B cell (primary cell): Measurements from ENCODE around the gene KIRREL3. TPM values are rescaled to one million over a fixed set of nuclear protein-coding genes. Genes with fewer than 3 reads are reported as not detected.

Experiments
- ATAC-seq: fragments of 200-7000 bp; cut with Tn5 transposase; one replicate; pipeline ENCODE4 v1.10.0; 2021; ENCODE audit warnings: low read depth, mild to moderate bottlenecking, moderate number of reproducible peaks, moderate library complexity
- CTCF ChIA-PET: fragments of 350-600 bp; sonication (Branson Sonifier 250); formaldehyde crosslinking; loops from one replicate; lab custom pipeline; 2021; ENCODE audit warnings: antibody characterized with exemption, inconsistent platforms; lab: Charles Lee
- POLR2A ChIA-PET: fragments of 350-600 bp; sonication (Branson Sonifier 250); formaldehyde crosslinking; loops from one replicate; lab custom pipeline; 2021; ENCODE audit warnings: antibody characterized with exemption; lab: Charles Lee
- DNase-seq: peaks from one replicate; pipeline ENCODE4 v3.0.0; 2013
- H2AFZ ChIP-seq: 2 replicates; pipeline ENCODE4 v1.6.1; 2012; ENCODE audit warnings: mild to moderate bottlenecking, low read depth, low read length; ENCODE audit not compliant: insufficient read depth, poor library complexity, severe bottlenecking
- H3K27ac ChIP-seq, 2 donors: 1 replicate in 1 of 2; 2 replicates in 1 of 2; pipeline ENCODE4 v1.5.1; 2012 to 2013; ENCODE audit warnings: low read length in 2 of 2, mild to moderate bottlenecking in 2 of 2, moderate library complexity in 1 of 2
- H3K27me3 ChIP-seq, 4 experiments: fragments of 200-600 bp in 1 of 4; sonication (generic) in 1 of 4; replicated peaks in 1 of 4; 1 replicate in 2 of 4; 2 replicates in 2 of 4; pipeline versions ENCODE4 v1.6.1 to v1.7.0; 2013 to 2016; ENCODE audit warnings: low read length in 3 of 4, mild to moderate bottlenecking in 2 of 4, mixed read lengths in 1 of 4, moderate library complexity in 1 of 4; ENCODE audit not compliant: insufficient read depth in 4 of 4, control insufficient read depth in 3 of 4; ENCODE audit errors: control extremely low read depth in 1 of 4
- H3K36me3 ChIP-seq, 2 experiments: replicated peaks in 1 of 2; 1 replicate in 1 of 2; 2 replicates in 1 of 2; pipeline versions ENCODE4 v1.6.1 to v1.7.1; 2013; ENCODE audit warnings: low read length in 1 of 2; ENCODE audit not compliant: insufficient read depth in 2 of 2, control insufficient read depth in 1 of 2; ENCODE audit errors: control extremely low read depth in 1 of 2, extremely low read depth in 1 of 2
- H3K4me1 ChIP-seq, 2 donors: fragments of 200-600 bp in 1 of 2; sonication (generic) in 1 of 2; 1 replicate in 1 of 2; 2 replicates in 1 of 2; pipeline versions ENCODE4 v1.5.1 to v1.6.1; 2013 to 2017; ENCODE audit warnings: low read length in 2 of 2; ENCODE audit not compliant: control insufficient read depth in 2 of 2, insufficient read depth in 2 of 2
- H3K4me2 ChIP-seq: replicated peaks from 2 replicates; pipeline ENCODE3; 2012; ENCODE audit warnings: mild to moderate bottlenecking, low read depth, low read length; ENCODE audit not compliant: poor library complexity, severe bottlenecking
- H3K4me3 ChIP-seq, 5 experiments: fragments of 200-600 bp in 1 of 5; sonication (generic) in 1 of 5; 1 replicate in 3 of 5; 2 replicates in 2 of 5; pipeline versions ENCODE4 v1.5.1 to v1.7.0; 2011 to 2016; ENCODE audit warnings: low read length in 4 of 5, mild to moderate bottlenecking in 4 of 5, low read depth in 2 of 5, control low read depth in 1 of 5, moderate library complexity in 1 of 5; ENCODE audit not compliant: insufficient read depth in 1 of 5; ENCODE audit errors: control extremely low read depth in 1 of 5, extremely low read depth in 1 of 5
- H3K79me2 ChIP-seq: fragments of 200-600 bp; sonication (generic); one replicate; pipeline ENCODE4 v1.6.0; 2016; ENCODE audit warnings: low read length; ENCODE audit not compliant: control insufficient read depth, insufficient read depth
- H3K9ac ChIP-seq: fragments of 200-600 bp; sonication (generic); 2 replicates; pipeline ENCODE4 v1.6.1; 2017; ENCODE audit warnings: mild to moderate bottlenecking, low read length, moderate library complexity
- H3K9me3 ChIP-seq, 3 donors: one replicate each; pipeline versions ENCODE4 v1.6.1 to v1.7.1; 2013; ENCODE audit warnings: low read length in 2 of 3; ENCODE audit not compliant: control insufficient read depth in 2 of 3, insufficient read depth in 1 of 3; ENCODE audit errors: control extremely low read depth in 1 of 3
- H4K20me1 ChIP-seq: 2 replicates; pipeline ENCODE4 v1.6.0; 2012; ENCODE audit warnings: mild to moderate bottlenecking, low read length; ENCODE audit not compliant: insufficient read depth, control insufficient read depth, poor library complexity, severe bottlenecking
- H3K27ac Mint-ChIP-seq: one replicate; pipeline ENCODE4 v1.8.0; 2021; ENCODE audit warnings: mixed read lengths
- H3K27me3 Mint-ChIP-seq: one replicate; pipeline ENCODE4 v1.8.0; 2021; ENCODE audit warnings: mixed read lengths
- H3K4me1 Mint-ChIP-seq: one replicate; pipeline ENCODE4 v1.8.0; 2021; ENCODE audit warnings: mixed read lengths
- H3K4me3 Mint-ChIP-seq: one replicate; pipeline ENCODE4 v1.8.0; 2021; ENCODE audit warnings: mixed read lengths
- H3K9me3 Mint-ChIP-seq: one replicate; pipeline ENCODE4 v1.8.0; 2022; ENCODE audit warnings: mixed read lengths; ENCODE audit not compliant: insufficient read depth
- CTCF ChIP-seq: fragments of 200-600 bp; IDR thresholded peaks from one replicate; pipeline ENCODE4 v1.8.0; 2022; ENCODE audit warnings: antibody characterized with exemption, mild to moderate bottlenecking
- EZH2 ChIP-seq: IDR thresholded peaks from 2 replicates; pipeline ENCODE4 v1.6.1; 2012; ENCODE audit warnings: borderline replicate concordance, low read depth, mild to moderate bottlenecking, moderate library complexity, low read length; ENCODE audit not compliant: insufficient read depth, poor library complexity, severe bottlenecking
- WGBS: methylation state at CpG from one replicate; pipeline ENCODE4 v1.1.5; 2013; ENCODE audit warnings: missing lambda C conversion rate; ENCODE audit not compliant: insufficient coverage; 5-methylcytosine and 5-hydroxymethylcytosine counted together
- intact Hi-C: fragments of 100-400 bp; cut with micrococcal nuclease; formaldehyde crosslinking; loops from one replicate; pipeline ENCODE4 v1.10.0; 2022
- polyA plus RNA-seq: library from polyadenylated mRNA; depleted of rRNA; stranded (reverse); fragments of >200 nt; gene quantifications from 2 replicates; pipeline ENCODE4 v1.2.3, GENCODE V29; 2012
- total RNA-seq, 2 donors: library from RNA; stranded (reverse); fragments of 120-200 nt in 1 of 2; gene quantifications; 1 replicate in 1 of 2; 2 replicates in 1 of 2; pipeline versions ENCODE4 v1.2.3 to v1.2.4, GENCODE V29; 2013 to 2022

The KIRREL3 gene
- total and polyA plus RNA-seq, 2 donors (not counting 1 experiment from before 2014, with no cell fraction given) = not detected

- ATAC-seq = no peak
- 40% methylated on average over 2 of the region's 2 CpGs for WGBS
- H3K4me1 ChIP-seq = no peaks in the 10 kb centered on the region
- ChIA-PET CTCF (no interaction called here), POLR2A (no interaction called here)
- H3K36me3 ChIP-seq = no peaks in the 10 kb centered on the region
- intact Hi-C loops = no loop called here
- Mint-ChIP-seq H3K9me3 (no peaks in the 10 kb centered on the region), H3K27ac (no peak overlapping the region), H3K27me3 (peaks cover 5% of the 10 kb centered on the region), H3K4me3 (no peak overlapping the region), H3K4me1 (no peaks in the 10 kb centered on the region)
- H3K27me3 ChIP-seq = peaks cover 0 to 3% (median 0%) of the 10 kb centered on the region in 4 experiments
- H3K4me3 ChIP-seq = no peak overlapping the region
- H3K27ac ChIP-seq = no peak overlapping the region
- no peaks in the 10 kb centered on the region for H4K20me1 ChIP-seq
- H3K79me2 ChIP-seq = no peaks in the 10 kb centered on the region
- H3K9ac ChIP-seq = no peak overlapping the region
- TF ChIP-seq EZH2 (no peak), CTCF (no peak)
- H3K4me2 ChIP-seq = no peak overlapping the region
- H2AFZ ChIP-seq = no peak overlapping the region
- no peak for DNase-seq
- H3K9me3 ChIP-seq = peaks cover 0 to 2% (median 0%) of the 10 kb centered on the region in 3 donors
These were observed 217.8 kb downstream of the KIRREL3 start for GRCh38 chr11:126782810-126783209.

- CTCF ChIA-PET = no interaction called here
- Mint-ChIP-seq H3K9me3 (no peaks in the 10 kb centered on the region), H3K4me1 (no peaks in the 10 kb centered on the region), H3K27ac (no peak overlapping the region), H3K4me3 (no peak overlapping the region), H3K27me3 (peaks cover 5% of the 10 kb centered on the region)
- TF ChIP-seq CTCF (no peak), EZH2 (no peak)
- H3K9ac ChIP-seq = no peak overlapping the region
- intact Hi-C loops = no loop called here
- H4K20me1 ChIP-seq = no peaks in the 10 kb centered on the region
- H3K27ac ChIP-seq = no peak overlapping the region
- 100% methylated on average over 1 of the region's 5 CpGs for WGBS
- H3K4me3 ChIP-seq = no peak overlapping the region
- H3K36me3 ChIP-seq = no peaks in the 10 kb centered on the region
- no peak overlapping the region for H2AFZ ChIP-seq
- no peaks in the 10 kb centered on the region for H3K4me1 ChIP-seq
- H3K4me2 ChIP-seq = no peak overlapping the region
- H3K79me2 ChIP-seq = no peaks in the 10 kb centered on the region
- H3K9me3 ChIP-seq = peaks cover 0 to 2% (median 0%) of the 10 kb centered on the region in 3 donors
- POLR2A ChIA-PET = no interaction called here
- peaks cover 0 to 5% (median 0%) of the 10 kb centered on the region in 4 experiments for H3K27me3 ChIP-seq
- ATAC-seq (no peak), DNase-seq (no peak)
These were observed 218.6 kb downstream of the KIRREL3 start for GRCh38 chr11:126781942-126782341.
